Natural killer cell (primary cell): ENCODE data around the gene PKIB. TPM values are rescaled to one million over a fixed set of nuclear protein-coding genes. Genes with fewer than 3 reads are reported as not detected.

Source experiments
- ATAC-seq, 3 donors: fragments of 150-1000 bp in 2 of 3; fragments of 200-7000 bp in 1 of 3; cut with Tn5 transposase; 1 replicate in 1 of 3; 2 replicates in 2 of 3; pipeline ENCODE4 v1.10.0; 2021; ENCODE audit warnings: mild to moderate bottlenecking in 2 of 3, moderate library complexity in 2 of 3
- DNase-seq, 2 donors: peaks; one replicate each; pipeline versions ENCODE4 v3.0.0 to v3.0.0-alpha.2; 2013 to 2021; ENCODE audit warnings: mixed read lengths in 1 of 2
- H3K27ac ChIP-seq: one replicate; pipeline ENCODE4 v1.5.1; 2013; ENCODE audit warnings: mild to moderate bottlenecking, low read length
- H3K27me3 ChIP-seq: one replicate; pipeline ENCODE4 v1.6.1; 2013; ENCODE audit warnings: low read length; ENCODE audit not compliant: control insufficient read depth, insufficient read depth
- H3K36me3 ChIP-seq: one replicate; pipeline ENCODE4 v1.6.1; 2013; ENCODE audit warnings: low read length; ENCODE audit not compliant: control insufficient read depth, insufficient read depth
- H3K4me1 ChIP-seq: one replicate; pipeline ENCODE4 v1.6.1; 2013; ENCODE audit warnings: low read length; ENCODE audit not compliant: control insufficient read depth, insufficient read depth
- H3K4me3 ChIP-seq: one replicate; pipeline ENCODE4 v1.5.1; 2013; ENCODE audit warnings: low read length
- H3K9me3 ChIP-seq: one replicate; pipeline ENCODE4 v1.6.1; 2013; ENCODE audit warnings: low read length; ENCODE audit not compliant: control insufficient read depth, insufficient read depth
- H3K27ac Mint-ChIP-seq, 2 donors: one replicate each; pipeline ENCODE4 v1.8.0; 2022; ENCODE audit warnings: mild to moderate bottlenecking in 2 of 2, mixed read lengths in 2 of 2, moderate library complexity in 1 of 2
- H3K27me3 Mint-ChIP-seq, 2 donors: one replicate each; pipeline ENCODE4 v1.8.0; 2022; ENCODE audit warnings: low read depth in 2 of 2, mixed read lengths in 2 of 2
- H3K36me3 Mint-ChIP-seq: one replicate; pipeline ENCODE4 v1.8.0; 2022; ENCODE audit warnings: mixed read lengths
- H3K4me1 Mint-ChIP-seq, 2 donors: one replicate each; pipeline ENCODE4 v1.8.0; 2022; ENCODE audit warnings: mixed read lengths in 2 of 2
- H3K4me3 Mint-ChIP-seq: one replicate; pipeline ENCODE4 v1.8.0; 2022; ENCODE audit warnings: mild to moderate bottlenecking, moderate library complexity, mixed read lengths
- H3K9me3 Mint-ChIP-seq, 2 donors: one replicate each; pipeline ENCODE4 v1.8.0; 2022; ENCODE audit warnings: mixed read lengths in 2 of 2
- WGBS: methylation state at CpG from one replicate; pipeline ENCODE4 v1.1.7; 2013; ENCODE audit warnings: missing lambda C conversion rate; ENCODE audit not compliant: insufficient coverage; 5-methylcytosine and 5-hydroxymethylcytosine counted together
- intact Hi-C: fragments of 100-400 bp; cut with micrococcal nuclease; formaldehyde crosslinking; loops from one replicate; pipeline ENCODE4 v1.14.2; 2022
- total RNA-seq, 4 donors: library from RNA; stranded (reverse); fragments of 120-200 nt in 1 of 4; gene quantifications; one replicate each; pipeline versions ENCODE4 v1.2.3 to v1.2.4, GENCODE V29; 2013 to 2022
- TF ChIP-seq, protein P1 (sequence below): fragments of 200-600 bp; IDR thresholded peaks from one replicate; pipeline ENCODE4 v1.8.0; 2022; ENCODE audit warnings: antibody characterized with exemption

The PKIB gene
- total RNA-seq, 3 donors from 2014 or later (not counting 1 experiment from before 2014, with no cell fraction given) = 0.95 TPM; not detected in 2

DNA sequence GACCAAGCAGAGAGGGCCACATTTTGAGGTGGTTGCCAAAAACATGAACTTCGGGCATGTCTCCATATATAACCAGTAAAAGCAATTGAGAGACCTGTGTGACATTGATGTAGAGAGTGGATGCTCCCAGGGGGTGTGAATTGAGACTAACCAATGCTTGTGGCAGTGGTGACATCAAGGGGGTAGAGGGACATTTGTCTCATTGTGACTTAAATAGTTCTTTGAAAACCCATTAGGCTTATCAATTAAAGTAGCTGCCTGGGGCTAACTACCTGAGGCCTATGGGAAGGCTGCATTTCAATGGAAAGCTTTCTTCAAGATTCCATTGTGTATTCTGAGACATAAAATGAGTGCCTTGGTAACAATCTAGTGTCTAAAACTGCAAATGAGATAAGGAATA is 87.3 kb downstream of the PKIB start:
- Mint-ChIP-seq H3K4me1 (no peaks in the 10 kb centered on the region), H3K9me3 (peaks cover 0 to 2% of the 10 kb centered on the region in 2 donors), H3K36me3 (no peaks in the 10 kb centered on the region), H3K27me3 (no peaks in the 10 kb centered on the region), H3K27ac (no peak overlapping the region), H3K4me3 (no peak overlapping the region)
- WGBS = 83% methylated on average over 1 of the region's 1 CpG
- DNase-seq (no peak), ATAC-seq (no peak)
- intact Hi-C loops = no loop called here
- no peak overlapping the region for H3K27ac ChIP-seq
- no peak overlapping the region for H3K4me3 ChIP-seq
- no peaks in the 10 kb centered on the region for H3K4me1 ChIP-seq
- H3K27me3 ChIP-seq = no peaks in the 10 kb centered on the region
- TF ChIP-seq, protein P1, sequence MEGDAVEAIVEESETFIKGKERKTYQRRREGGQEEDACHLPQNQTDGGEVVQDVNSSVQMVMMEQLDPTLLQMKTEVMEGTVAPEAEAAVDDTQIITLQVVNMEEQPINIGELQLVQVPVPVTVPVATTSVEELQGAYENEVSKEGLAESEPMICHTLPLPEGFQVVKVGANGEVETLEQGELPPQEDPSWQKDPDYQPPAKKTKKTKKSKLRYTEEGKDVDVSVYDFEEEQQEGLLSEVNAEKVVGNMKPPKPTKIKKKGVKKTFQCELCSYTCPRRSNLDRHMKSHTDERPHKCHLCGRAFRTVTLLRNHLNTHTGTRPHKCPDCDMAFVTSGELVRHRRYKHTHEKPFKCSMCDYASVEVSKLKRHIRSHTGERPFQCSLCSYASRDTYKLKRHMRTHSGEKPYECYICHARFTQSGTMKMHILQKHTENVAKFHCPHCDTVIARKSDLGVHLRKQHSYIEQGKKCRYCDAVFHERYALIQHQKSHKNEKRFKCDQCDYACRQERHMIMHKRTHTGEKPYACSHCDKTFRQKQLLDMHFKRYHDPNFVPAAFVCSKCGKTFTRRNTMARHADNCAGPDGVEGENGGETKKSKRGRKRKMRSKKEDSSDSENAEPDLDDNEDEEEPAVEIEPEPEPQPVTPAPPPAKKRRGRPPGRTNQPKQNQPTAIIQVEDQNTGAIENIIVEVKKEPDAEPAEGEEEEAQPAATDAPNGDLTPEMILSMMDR = no peak
- no peaks in the 10 kb centered on the region for H3K36me3 ChIP-seq
- H3K9me3 ChIP-seq = no peaks in the 10 kb centered on the region

DNA sequence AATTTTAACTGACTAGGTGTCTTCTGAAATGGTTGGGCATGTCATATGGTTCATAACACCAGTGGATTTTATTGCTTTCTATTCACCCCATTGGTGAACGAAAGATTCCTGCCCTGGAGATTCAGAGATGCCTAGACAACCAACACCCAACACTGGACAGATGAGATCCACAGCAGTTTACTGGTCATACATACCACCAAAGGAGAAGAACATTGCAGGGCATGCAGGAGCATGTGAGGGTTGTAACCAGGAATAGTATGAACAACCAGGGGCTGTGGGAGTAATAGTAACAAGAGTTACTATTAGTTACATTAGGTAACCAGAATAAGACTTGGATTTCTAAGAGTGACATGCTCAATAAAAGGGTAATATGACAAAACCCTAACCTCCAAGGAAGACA is 91.5 kb downstream of the PKIB start:
- no peaks in the 10 kb centered on the region for H3K9me3 ChIP-seq
- H3K27me3 Mint-ChIP-seq = peaks cover 0 to 2% of the 10 kb centered on the region in 2 donors
- H3K27ac ChIP-seq = no peak overlapping the region
- no peaks in the 10 kb centered on the region for H3K36me3 ChIP-seq
- intact Hi-C loops = no loop called here
- no peaks in the 10 kb centered on the region for H3K4me1 Mint-ChIP-seq
- no peak overlapping the region for H3K4me3 ChIP-seq
- H3K27me3 ChIP-seq = no peaks in the 10 kb centered on the region
- H3K4me1 ChIP-seq = no peaks in the 10 kb centered on the region
- DNase-seq (no peak), ATAC-seq (no peak)
- 80% methylated on average over 1 of the region's 1 CpG for WGBS
- no peak overlapping the region for H3K27ac Mint-ChIP-seq
- H3K4me3 Mint-ChIP-seq = no peak overlapping the region
- TF ChIP-seq, protein P1 = no peak
- H3K36me3 Mint-ChIP-seq = no peaks in the 10 kb centered on the region
- peaks cover 0 to 2% of the 10 kb centered on the region in 2 donors for H3K9me3 Mint-ChIP-seq

DNA sequence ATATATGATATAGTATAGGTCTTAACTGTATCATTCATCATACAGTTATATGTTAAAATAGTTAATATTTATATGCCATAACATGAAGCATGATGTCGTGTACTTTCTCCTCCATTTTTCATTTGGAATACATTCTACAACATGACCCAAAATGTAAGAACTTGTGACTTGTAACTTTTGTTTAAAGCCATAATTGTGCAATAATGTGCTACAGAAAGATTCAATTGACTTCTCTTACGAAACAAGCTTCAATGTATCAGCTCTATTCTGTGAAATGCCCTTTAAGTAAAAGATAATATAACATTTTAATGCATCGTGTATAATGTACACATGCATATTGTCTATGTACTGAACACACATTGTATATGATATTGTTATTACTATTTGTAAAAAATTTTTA is 92.6 kb downstream of the PKIB start:
- TF ChIP-seq, protein P1 = no peak
- Histone ChIP-seq H3K4me3 (no peak overlapping the region), H3K9me3 (no peaks in the 10 kb centered on the region), H3K27me3 (no peaks in the 10 kb centered on the region), H3K36me3 (no peaks in the 10 kb centered on the region), H3K4me1 (no peaks in the 10 kb centered on the region), H3K27ac (no peak overlapping the region)
- H3K4me1 Mint-ChIP-seq = no peaks in the 10 kb centered on the region
- intact Hi-C loops = no loop called here
- H3K9me3 Mint-ChIP-seq = no peaks in the 10 kb centered on the region
- ATAC-seq (no peak), DNase-seq (no peak)
- H3K4me3 Mint-ChIP-seq = no peak overlapping the region
- H3K27me3 Mint-ChIP-seq = peaks cover 0 to 2% of the 10 kb centered on the region in 2 donors
- WGBS = no CpG with 5 or more reads among the region's 3 CpGs
- no peaks in the 10 kb centered on the region for H3K36me3 Mint-ChIP-seq
- H3K27ac Mint-ChIP-seq = no peak overlapping the region

DNA sequence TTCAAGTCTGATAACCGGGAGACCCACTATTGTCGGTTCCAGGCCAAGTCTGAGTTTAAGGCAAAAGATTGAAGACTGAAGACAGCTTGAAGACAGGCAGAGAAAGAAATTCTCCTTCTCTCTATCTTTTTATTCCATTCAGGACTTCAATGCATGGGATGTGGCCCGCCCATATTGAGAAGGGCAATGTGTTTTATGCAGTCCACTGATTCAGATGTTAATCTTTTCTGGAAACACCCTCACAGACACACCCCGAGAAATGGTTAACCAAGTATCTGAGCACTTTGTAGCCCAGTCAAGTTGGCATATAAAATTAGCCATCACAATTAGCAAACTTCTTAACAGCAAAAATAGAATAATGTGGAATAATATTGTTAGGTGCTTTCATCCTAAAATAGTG is 93.9 kb downstream of the PKIB start:
- Histone ChIP-seq H3K4me1 (no peaks in the 10 kb centered on the region), H3K36me3 (no peaks in the 10 kb centered on the region), H3K4me3 (no peak overlapping the region), H3K27me3 (no peaks in the 10 kb centered on the region), H3K27ac (no peak overlapping the region), H3K9me3 (no peaks in the 10 kb centered on the region)
- Mint-ChIP-seq H3K27ac (no peak overlapping the region), H3K9me3 (no peaks in the 10 kb centered on the region), H3K27me3 (peaks cover 0 to 5% of the 10 kb centered on the region in 2 donors), H3K36me3 (no peaks in the 10 kb centered on the region), H3K4me3 (no peak overlapping the region), H3K4me1 (no peaks in the 10 kb centered on the region)
- WGBS = 90% methylated on average over 3 of the region's 4 CpGs
- intact Hi-C loops = no loop called here
- ATAC-seq (no peak), DNase-seq (no peak)
- TF ChIP-seq, protein P1 = no peak
